ENCODE results near the gene SERPINB11.

DNA sequence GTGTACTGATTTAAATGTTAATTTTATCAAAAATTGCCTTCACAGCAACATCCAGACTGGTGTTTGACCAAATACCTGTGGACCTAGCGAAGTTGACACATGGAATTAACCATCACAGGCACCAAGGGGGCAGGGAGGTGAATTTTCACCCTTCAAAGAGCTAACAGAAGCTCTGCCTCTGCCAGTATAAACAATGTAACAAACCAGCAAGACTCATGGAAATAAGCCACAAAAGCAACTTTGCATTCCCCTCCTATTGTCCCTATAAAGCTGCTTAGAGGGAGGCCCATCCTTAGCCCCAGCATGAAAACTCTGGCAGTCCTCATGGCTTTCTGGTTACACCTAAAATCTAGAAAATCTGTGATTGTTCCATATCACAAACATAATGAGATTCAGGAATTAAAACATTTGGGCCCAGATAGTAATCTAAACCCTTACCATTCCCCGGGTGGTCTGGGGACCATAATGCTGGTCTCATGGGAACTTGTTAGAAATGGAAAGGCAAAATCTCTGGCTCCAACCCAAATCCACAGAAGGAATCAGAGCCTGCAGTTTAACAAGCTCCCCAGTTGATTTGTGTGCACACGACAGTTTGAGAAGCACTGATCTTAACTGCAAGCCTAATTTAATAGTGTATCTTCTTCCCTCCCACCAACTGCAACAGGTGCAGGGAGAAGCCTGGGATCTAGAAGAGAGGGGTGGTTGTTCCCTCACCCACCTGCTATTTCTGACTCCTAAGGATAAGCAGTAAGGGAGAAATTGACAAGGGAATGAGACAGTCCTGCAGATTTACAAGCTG, 23.1 kb downstream of the SERPINB11 start:
- TF ChIP-seq, protein P1, sequence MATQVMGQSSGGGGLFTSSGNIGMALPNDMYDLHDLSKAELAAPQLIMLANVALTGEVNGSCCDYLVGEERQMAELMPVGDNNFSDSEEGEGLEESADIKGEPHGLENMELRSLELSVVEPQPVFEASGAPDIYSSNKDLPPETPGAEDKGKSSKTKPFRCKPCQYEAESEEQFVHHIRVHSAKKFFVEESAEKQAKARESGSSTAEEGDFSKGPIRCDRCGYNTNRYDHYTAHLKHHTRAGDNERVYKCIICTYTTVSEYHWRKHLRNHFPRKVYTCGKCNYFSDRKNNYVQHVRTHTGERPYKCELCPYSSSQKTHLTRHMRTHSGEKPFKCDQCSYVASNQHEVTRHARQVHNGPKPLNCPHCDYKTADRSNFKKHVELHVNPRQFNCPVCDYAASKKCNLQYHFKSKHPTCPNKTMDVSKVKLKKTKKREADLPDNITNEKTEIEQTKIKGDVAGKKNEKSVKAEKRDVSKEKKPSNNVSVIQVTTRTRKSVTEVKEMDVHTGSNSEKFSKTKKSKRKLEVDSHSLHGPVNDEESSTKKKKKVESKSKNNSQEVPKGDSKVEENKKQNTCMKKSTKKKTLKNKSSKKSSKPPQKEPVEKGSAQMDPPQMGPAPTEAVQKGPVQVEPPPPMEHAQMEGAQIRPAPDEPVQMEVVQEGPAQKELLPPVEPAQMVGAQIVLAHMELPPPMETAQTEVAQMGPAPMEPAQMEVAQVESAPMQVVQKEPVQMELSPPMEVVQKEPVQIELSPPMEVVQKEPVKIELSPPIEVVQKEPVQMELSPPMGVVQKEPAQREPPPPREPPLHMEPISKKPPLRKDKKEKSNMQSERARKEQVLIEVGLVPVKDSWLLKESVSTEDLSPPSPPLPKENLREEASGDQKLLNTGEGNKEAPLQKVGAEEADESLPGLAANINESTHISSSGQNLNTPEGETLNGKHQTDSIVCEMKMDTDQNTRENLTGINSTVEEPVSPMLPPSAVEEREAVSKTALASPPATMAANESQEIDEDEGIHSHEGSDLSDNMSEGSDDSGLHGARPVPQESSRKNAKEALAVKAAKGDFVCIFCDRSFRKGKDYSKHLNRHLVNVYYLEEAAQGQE (IDR thresholded peaks at IDR 0.05; ENCODE audit: low read depth, low read length): no peak
- TF ChIP-seq, protein P2, sequence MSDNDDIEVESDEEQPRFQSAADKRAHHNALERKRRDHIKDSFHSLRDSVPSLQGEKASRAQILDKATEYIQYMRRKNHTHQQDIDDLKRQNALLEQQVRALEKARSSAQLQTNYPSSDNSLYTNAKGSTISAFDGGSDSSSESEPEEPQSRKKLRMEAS (IDR thresholded peaks at IDR 0.05; ENCODE audit: low read depth): no peak
- TF ChIP-seq SIN3A (IDR thresholded peaks at IDR 0.05; ENCODE audit: borderline replicate concordance, low read depth, low read length) (no peak), MXI1 (IDR thresholded peaks at IDR 0.05; ENCODE audit: low read depth, low read length) (no peak), TEAD4 (IDR thresholded peaks at IDR 0.05; ENCODE audit: borderline replicate concordance, insufficient read depth) (no peak), FOSL2 (IDR thresholded peaks at IDR 0.05; ENCODE audit: borderline replicate concordance, low read depth) (no peak), NRF1 (IDR thresholded peaks at IDR 0.05; ENCODE audit: low read depth, low read length) (no peak), FOXM1 (IDR thresholded peaks at IDR 0.05; ENCODE audit: low read depth) (no peak), NFIC (IDR thresholded peaks at IDR 0.05; ENCODE audit: borderline replicate concordance) (no peak), TCF12 (IDR thresholded peaks at IDR 0.05) (no peak), POLR2AphosphoS5 (IDR thresholded peaks at IDR 0.05; ENCODE audit: low read depth, low read length) (no peak)
- TF ChIP-seq, protein P3, sequence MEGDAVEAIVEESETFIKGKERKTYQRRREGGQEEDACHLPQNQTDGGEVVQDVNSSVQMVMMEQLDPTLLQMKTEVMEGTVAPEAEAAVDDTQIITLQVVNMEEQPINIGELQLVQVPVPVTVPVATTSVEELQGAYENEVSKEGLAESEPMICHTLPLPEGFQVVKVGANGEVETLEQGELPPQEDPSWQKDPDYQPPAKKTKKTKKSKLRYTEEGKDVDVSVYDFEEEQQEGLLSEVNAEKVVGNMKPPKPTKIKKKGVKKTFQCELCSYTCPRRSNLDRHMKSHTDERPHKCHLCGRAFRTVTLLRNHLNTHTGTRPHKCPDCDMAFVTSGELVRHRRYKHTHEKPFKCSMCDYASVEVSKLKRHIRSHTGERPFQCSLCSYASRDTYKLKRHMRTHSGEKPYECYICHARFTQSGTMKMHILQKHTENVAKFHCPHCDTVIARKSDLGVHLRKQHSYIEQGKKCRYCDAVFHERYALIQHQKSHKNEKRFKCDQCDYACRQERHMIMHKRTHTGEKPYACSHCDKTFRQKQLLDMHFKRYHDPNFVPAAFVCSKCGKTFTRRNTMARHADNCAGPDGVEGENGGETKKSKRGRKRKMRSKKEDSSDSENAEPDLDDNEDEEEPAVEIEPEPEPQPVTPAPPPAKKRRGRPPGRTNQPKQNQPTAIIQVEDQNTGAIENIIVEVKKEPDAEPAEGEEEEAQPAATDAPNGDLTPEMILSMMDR (IDR thresholded peaks at IDR 0.05): no peak
- TF ChIP-seq, protein P4, sequence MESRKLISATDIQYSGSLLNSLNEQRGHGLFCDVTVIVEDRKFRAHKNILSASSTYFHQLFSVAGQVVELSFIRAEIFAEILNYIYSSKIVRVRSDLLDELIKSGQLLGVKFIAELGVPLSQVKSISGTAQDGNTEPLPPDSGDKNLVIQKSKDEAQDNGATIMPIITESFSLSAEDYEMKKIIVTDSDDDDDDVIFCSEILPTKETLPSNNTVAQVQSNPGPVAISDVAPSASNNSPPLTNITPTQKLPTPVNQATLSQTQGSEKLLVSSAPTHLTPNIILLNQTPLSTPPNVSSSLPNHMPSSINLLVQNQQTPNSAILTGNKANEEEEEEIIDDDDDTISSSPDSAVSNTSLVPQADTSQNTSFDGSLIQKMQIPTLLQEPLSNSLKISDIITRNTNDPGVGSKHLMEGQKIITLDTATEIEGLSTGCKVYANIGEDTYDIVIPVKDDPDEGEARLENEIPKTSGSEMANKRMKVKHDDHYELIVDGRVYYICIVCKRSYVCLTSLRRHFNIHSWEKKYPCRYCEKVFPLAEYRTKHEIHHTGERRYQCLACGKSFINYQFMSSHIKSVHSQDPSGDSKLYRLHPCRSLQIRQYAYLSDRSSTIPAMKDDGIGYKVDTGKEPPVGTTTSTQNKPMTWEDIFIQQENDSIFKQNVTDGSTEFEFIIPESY (IDR thresholded peaks at IDR 0.05; ENCODE audit: borderline replicate concordance, low read depth): no peak

All from SK-N-SH (cell line).